B cell (primary cell): ENCODE measurements around the gene RPS14. TPM values are rescaled to one million over a fixed set of nuclear protein-coding genes. Genes with fewer than 3 reads are reported as not detected.

ENCODE experiments used
- ATAC-seq: fragments of 200-7000 bp; cut with Tn5 transposase; one replicate; pipeline ENCODE4 v1.10.0; 2021; ENCODE audit warnings: low read depth, mild to moderate bottlenecking, moderate number of reproducible peaks, moderate library complexity
- CTCF ChIA-PET: fragments of 350-600 bp; sonication (Branson Sonifier 250); formaldehyde crosslinking; loops from one replicate; lab custom pipeline; 2021; ENCODE audit warnings: antibody characterized with exemption, inconsistent platforms; lab: Charles Lee
- POLR2A ChIA-PET: fragments of 350-600 bp; sonication (Branson Sonifier 250); formaldehyde crosslinking; loops from one replicate; lab custom pipeline; 2021; ENCODE audit warnings: antibody characterized with exemption; lab: Charles Lee
- DNase-seq: peaks from one replicate; pipeline ENCODE4 v3.0.0; 2013
- H2AFZ ChIP-seq: 2 replicates; pipeline ENCODE4 v1.6.1; 2012; ENCODE audit warnings: mild to moderate bottlenecking, low read depth, low read length; ENCODE audit not compliant: insufficient read depth, poor library complexity, severe bottlenecking
- H3K27ac ChIP-seq, 2 donors: 1 replicate in 1 of 2; 2 replicates in 1 of 2; pipeline ENCODE4 v1.5.1; 2012 to 2013; ENCODE audit warnings: low read length in 2 of 2, mild to moderate bottlenecking in 2 of 2, moderate library complexity in 1 of 2
- H3K27me3 ChIP-seq, 4 experiments: fragments of 200-600 bp in 1 of 4; sonication (generic) in 1 of 4; replicated peaks in 1 of 4; 1 replicate in 2 of 4; 2 replicates in 2 of 4; pipeline versions ENCODE4 v1.6.1 to v1.7.0; 2013 to 2016; ENCODE audit warnings: low read length in 3 of 4, mild to moderate bottlenecking in 2 of 4, mixed read lengths in 1 of 4, moderate library complexity in 1 of 4; ENCODE audit not compliant: insufficient read depth in 4 of 4, control insufficient read depth in 3 of 4; ENCODE audit errors: control extremely low read depth in 1 of 4
- H3K36me3 ChIP-seq, 2 experiments: replicated peaks in 1 of 2; 1 replicate in 1 of 2; 2 replicates in 1 of 2; pipeline versions ENCODE4 v1.6.1 to v1.7.1; 2013; ENCODE audit warnings: low read length in 1 of 2; ENCODE audit not compliant: insufficient read depth in 2 of 2, control insufficient read depth in 1 of 2; ENCODE audit errors: control extremely low read depth in 1 of 2, extremely low read depth in 1 of 2
- H3K4me1 ChIP-seq, 2 donors: fragments of 200-600 bp in 1 of 2; sonication (generic) in 1 of 2; 1 replicate in 1 of 2; 2 replicates in 1 of 2; pipeline versions ENCODE4 v1.5.1 to v1.6.1; 2013 to 2017; ENCODE audit warnings: low read length in 2 of 2; ENCODE audit not compliant: control insufficient read depth in 2 of 2, insufficient read depth in 2 of 2
- H3K4me2 ChIP-seq: replicated peaks from 2 replicates; pipeline ENCODE3; 2012; ENCODE audit warnings: mild to moderate bottlenecking, low read depth, low read length; ENCODE audit not compliant: poor library complexity, severe bottlenecking
- H3K4me3 ChIP-seq, 5 experiments: fragments of 200-600 bp in 1 of 5; sonication (generic) in 1 of 5; 1 replicate in 3 of 5; 2 replicates in 2 of 5; pipeline versions ENCODE4 v1.5.1 to v1.7.0; 2011 to 2016; ENCODE audit warnings: low read length in 4 of 5, mild to moderate bottlenecking in 4 of 5, low read depth in 2 of 5, control low read depth in 1 of 5, moderate library complexity in 1 of 5; ENCODE audit not compliant: insufficient read depth in 1 of 5; ENCODE audit errors: control extremely low read depth in 1 of 5, extremely low read depth in 1 of 5
- H3K79me2 ChIP-seq: fragments of 200-600 bp; sonication (generic); one replicate; pipeline ENCODE4 v1.6.0; 2016; ENCODE audit warnings: low read length; ENCODE audit not compliant: control insufficient read depth, insufficient read depth
- H3K9ac ChIP-seq: fragments of 200-600 bp; sonication (generic); 2 replicates; pipeline ENCODE4 v1.6.1; 2017; ENCODE audit warnings: mild to moderate bottlenecking, low read length, moderate library complexity
- H3K9me3 ChIP-seq, 3 donors: one replicate each; pipeline versions ENCODE4 v1.6.1 to v1.7.1; 2013; ENCODE audit warnings: low read length in 2 of 3; ENCODE audit not compliant: control insufficient read depth in 2 of 3, insufficient read depth in 1 of 3; ENCODE audit errors: control extremely low read depth in 1 of 3
- H4K20me1 ChIP-seq: 2 replicates; pipeline ENCODE4 v1.6.0; 2012; ENCODE audit warnings: mild to moderate bottlenecking, low read length; ENCODE audit not compliant: insufficient read depth, control insufficient read depth, poor library complexity, severe bottlenecking
- H3K27ac Mint-ChIP-seq: one replicate; pipeline ENCODE4 v1.8.0; 2021; ENCODE audit warnings: mixed read lengths
- H3K27me3 Mint-ChIP-seq: one replicate; pipeline ENCODE4 v1.8.0; 2021; ENCODE audit warnings: mixed read lengths
- H3K4me1 Mint-ChIP-seq: one replicate; pipeline ENCODE4 v1.8.0; 2021; ENCODE audit warnings: mixed read lengths
- H3K4me3 Mint-ChIP-seq: one replicate; pipeline ENCODE4 v1.8.0; 2021; ENCODE audit warnings: mixed read lengths
- H3K9me3 Mint-ChIP-seq: one replicate; pipeline ENCODE4 v1.8.0; 2022; ENCODE audit warnings: mixed read lengths; ENCODE audit not compliant: insufficient read depth
- EZH2 ChIP-seq: IDR thresholded peaks from 2 replicates; pipeline ENCODE4 v1.6.1; 2012; ENCODE audit warnings: borderline replicate concordance, low read depth, mild to moderate bottlenecking, moderate library complexity, low read length; ENCODE audit not compliant: insufficient read depth, poor library complexity, severe bottlenecking
- WGBS: methylation state at CpG from one replicate; pipeline ENCODE4 v1.1.5; 2013; ENCODE audit warnings: missing lambda C conversion rate; ENCODE audit not compliant: insufficient coverage; 5-methylcytosine and 5-hydroxymethylcytosine counted together
- intact Hi-C: fragments of 100-400 bp; cut with micrococcal nuclease; formaldehyde crosslinking; loops from one replicate; pipeline ENCODE4 v1.10.0; 2022
- polyA plus RNA-seq: library from polyadenylated mRNA; depleted of rRNA; stranded (reverse); fragments of >200 nt; gene quantifications from 2 replicates; pipeline ENCODE4 v1.2.3, GENCODE V29; 2012
- total RNA-seq, 2 donors: library from RNA; stranded (reverse); fragments of 120-200 nt in 1 of 2; gene quantifications; 1 replicate in 1 of 2; 2 replicates in 1 of 2; pipeline versions ENCODE4 v1.2.3 to v1.2.4, GENCODE V29; 2013 to 2022
- TF ChIP-seq, protein P1 (sequence below): fragments of 200-600 bp; IDR thresholded peaks from one replicate; pipeline ENCODE4 v1.8.0; 2022; ENCODE audit warnings: antibody characterized with exemption, mild to moderate bottlenecking

The RPS14 gene
- total and polyA plus RNA-seq, 2 donors (not counting 1 experiment from before 2014, with no cell fraction given) = 3,740 to 6,881 TPM

DNA sequence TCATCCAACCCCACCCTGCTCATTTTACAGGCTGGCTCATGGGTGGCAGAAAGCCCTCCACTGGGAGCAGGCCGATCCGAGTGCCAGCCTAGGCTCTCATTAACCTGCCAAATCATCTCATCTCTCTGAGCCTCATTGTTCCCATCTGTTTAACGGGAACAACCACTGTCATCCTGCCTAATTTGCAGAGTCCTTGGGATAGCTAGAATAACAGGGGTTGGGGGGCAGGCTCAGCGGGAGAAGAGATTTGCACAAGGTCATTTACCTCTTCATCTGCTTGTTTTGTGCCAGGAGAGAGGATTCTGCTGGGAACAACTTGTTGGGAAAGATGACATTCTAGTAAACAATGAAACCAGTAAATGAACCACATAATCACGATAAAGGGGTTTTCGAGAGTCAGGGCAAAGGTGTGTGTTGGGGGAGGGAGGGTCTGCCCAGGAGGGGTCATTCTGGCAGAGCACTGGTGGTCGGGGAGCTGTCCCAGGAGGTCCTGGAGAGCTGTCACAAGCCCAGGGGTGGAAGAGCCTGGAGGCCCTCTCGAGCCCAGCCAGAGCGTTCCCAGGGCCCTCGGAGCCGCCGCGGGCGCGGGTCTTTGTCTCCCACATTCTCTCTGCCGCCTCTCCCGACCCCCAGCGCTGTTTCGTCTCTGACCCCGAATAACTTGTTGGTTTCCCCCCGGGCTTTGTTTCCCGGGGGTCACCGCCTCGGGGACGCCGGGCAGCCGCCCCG is 35.6 kb upstream of the RPS14 start:
- DNase-seq = no peak
- peak overlapping the region in 4 of 5 experiments; percentile 64 to 91 (median 75) for H3K4me3 ChIP-seq
- H3K9me3 ChIP-seq = no peaks in the 10 kb centered on the region
- H3K79me2 ChIP-seq = no peaks in the 10 kb centered on the region
- peaks cover 36% of the 10 kb centered on the region for H3K4me1 Mint-ChIP-seq
- peaks cover 29 to 43% of the 10 kb centered on the region in 2 donors for H3K4me1 ChIP-seq
- no peak overlapping the region for H3K27ac ChIP-seq
- TF ChIP-seq, protein P1, sequence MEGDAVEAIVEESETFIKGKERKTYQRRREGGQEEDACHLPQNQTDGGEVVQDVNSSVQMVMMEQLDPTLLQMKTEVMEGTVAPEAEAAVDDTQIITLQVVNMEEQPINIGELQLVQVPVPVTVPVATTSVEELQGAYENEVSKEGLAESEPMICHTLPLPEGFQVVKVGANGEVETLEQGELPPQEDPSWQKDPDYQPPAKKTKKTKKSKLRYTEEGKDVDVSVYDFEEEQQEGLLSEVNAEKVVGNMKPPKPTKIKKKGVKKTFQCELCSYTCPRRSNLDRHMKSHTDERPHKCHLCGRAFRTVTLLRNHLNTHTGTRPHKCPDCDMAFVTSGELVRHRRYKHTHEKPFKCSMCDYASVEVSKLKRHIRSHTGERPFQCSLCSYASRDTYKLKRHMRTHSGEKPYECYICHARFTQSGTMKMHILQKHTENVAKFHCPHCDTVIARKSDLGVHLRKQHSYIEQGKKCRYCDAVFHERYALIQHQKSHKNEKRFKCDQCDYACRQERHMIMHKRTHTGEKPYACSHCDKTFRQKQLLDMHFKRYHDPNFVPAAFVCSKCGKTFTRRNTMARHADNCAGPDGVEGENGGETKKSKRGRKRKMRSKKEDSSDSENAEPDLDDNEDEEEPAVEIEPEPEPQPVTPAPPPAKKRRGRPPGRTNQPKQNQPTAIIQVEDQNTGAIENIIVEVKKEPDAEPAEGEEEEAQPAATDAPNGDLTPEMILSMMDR = no peak
- no peaks in the 10 kb centered on the region for H4K20me1 ChIP-seq
- no peak for ATAC-seq
- peak overlapping the region; percentile 84 for H3K4me3 Mint-ChIP-seq
- POLR2A ChIA-PET = interaction anchor here (0.6 to 1.4 kb wide), 2 partner anchors 75 to 203 kb away, joined by 4 to 5 read pairs; no protein-coding TSS in a partner anchor
- no peaks in the 10 kb centered on the region for H3K36me3 ChIP-seq
- CTCF ChIA-PET = interaction anchor here (0.6 to 1.5 kb wide), 2 partner anchors 24 to 75 kb away, joined by 3 read pairs; no protein-coding TSS in a partner anchor
- no peaks in the 10 kb centered on the region for H3K27me3 Mint-ChIP-seq
- H3K9me3 Mint-ChIP-seq = no peaks in the 10 kb centered on the region
- peak overlapping the region; percentile 98 for H2AFZ ChIP-seq
- H3K4me2 ChIP-seq = peak overlapping the region; percentile 99
- H3K27ac Mint-ChIP-seq = peak overlapping the region; percentile 70
- H3K27me3 ChIP-seq = no peaks in the 10 kb centered on the region
- WGBS = 30% methylated on average over 25 of the region's 28 CpGs
- H3K9ac ChIP-seq = peak overlapping the region; percentile 88
- intact Hi-C loops = loop anchor here (5.0 to 10.0 kb wide), 2 partner anchors 33 to 740 kb away; partner anchors contain the start of gene CCDC69

DNA sequence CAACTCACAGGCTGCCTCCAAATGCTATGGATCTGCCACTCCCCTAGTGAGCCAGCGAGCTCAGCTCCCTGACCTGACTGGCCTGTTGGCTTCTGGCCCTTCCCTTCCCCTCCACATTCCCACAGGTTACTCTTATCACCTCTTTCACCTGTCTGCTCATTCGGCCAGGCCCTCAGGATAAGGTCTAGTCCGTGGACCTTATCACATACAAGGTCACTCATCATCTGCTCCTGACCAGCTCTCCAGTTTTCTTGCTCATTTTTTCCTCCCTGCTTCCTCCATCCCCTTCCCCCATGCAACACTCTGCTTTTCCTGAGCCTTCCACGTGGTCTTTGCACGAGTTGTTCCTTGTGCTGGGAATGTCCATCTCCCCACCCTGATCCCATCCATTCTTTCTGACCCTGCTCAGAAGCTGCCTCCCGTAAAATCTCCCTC is 32.5 kb upstream of the RPS14 start:
- H3K27ac ChIP-seq = no peak overlapping the region
- H3K36me3 ChIP-seq = no peaks in the 10 kb centered on the region
- DNase-seq = no peak
- no peaks in the 10 kb centered on the region for H3K27me3 ChIP-seq
- H3K4me1 Mint-ChIP-seq = peaks cover 7% of the 10 kb centered on the region
- TF ChIP-seq, protein P1 = no peak
- TF ChIP-seq EZH2 = no peak
- intact Hi-C loops = loop anchor here (10.0 kb wide), 1 partner anchor 743 kb away; the partner anchor contains the start of gene CCDC69
- no peak overlapping the region for H3K27ac Mint-ChIP-seq
- H3K9ac ChIP-seq = no peak overlapping the region
- no peak overlapping the region for H3K4me3 Mint-ChIP-seq
- no peak overlapping the region for H2AFZ ChIP-seq
- peaks cover 3 to 18% of the 10 kb centered on the region in 2 donors for H3K4me1 ChIP-seq
- no peak overlapping the region for H3K4me3 ChIP-seq
- CTCF ChIA-PET = interaction anchor here (2.5 kb wide), 1 partner anchor 20 kb away, joined by 9 read pairs; no protein-coding TSS in a partner anchor
- H3K79me2 ChIP-seq = no peaks in the 10 kb centered on the region
- H3K9me3 ChIP-seq = no peaks in the 10 kb centered on the region
- H3K27me3 Mint-ChIP-seq = no peaks in the 10 kb centered on the region
- ATAC-seq = no peak
- H3K9me3 Mint-ChIP-seq = no peaks in the 10 kb centered on the region
- POLR2A ChIA-PET = no interaction called here
- H4K20me1 ChIP-seq = no peaks in the 10 kb centered on the region
- no peak overlapping the region for H3K4me2 ChIP-seq
- 80% methylated on average over 5 of the region's 6 CpGs for WGBS
